ENCODE results near the gene PRDM16. TPM values are rescaled to one million over a fixed set of nuclear protein-coding genes. Genes with fewer than 3 reads are reported as not detected.

PRDM16 gene
- total RNA-seq, 4 donors from 2014 or later: 5.9 to 41.7 (median 11.2) TPM

DNA sequence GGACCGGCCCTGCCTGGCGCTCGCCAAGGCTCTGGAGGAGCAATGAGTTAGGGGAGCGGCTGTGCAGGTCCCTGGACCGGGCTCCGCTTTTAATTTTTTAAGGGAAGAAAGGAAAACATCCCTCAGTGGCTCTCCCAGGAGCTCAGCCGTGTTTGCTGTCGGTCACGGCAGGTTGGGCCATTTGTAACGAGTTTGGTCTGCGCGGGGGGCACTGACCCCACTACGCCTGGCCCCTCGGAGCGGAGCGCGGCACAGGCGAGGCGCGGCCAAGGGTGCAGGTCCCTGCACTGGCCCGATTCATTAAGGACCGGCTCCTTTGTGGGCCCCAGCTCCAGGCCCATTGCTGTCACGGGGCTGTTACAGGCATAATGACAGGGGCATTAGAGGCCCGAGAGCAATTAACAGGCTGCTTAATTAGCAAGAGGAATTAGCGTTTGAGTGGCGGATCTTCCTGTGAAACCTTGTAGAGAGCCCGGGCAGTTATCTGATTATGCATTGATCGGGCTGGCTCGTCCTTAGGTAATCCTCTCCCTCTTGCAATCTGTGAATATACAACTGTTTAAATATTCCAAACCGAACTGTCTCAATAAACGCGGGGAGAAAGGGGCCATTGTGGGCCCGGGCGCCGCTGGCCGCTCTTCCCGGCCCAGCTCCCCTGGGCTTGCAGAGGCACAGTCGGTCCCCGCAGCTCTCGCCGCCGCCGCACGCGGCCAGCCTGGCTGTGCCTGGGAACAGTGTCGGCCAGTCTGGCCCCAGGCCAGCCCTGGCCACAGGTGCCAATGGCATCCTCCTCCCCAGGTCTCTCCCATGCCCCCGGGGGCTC lies 56.8 kb downstream of the PRDM16 start:
- no peak for DNase-seq (ENCODE audit: low spot score in 2 of 2)
- H3K4me3 ChIP-seq: no peak overlapping the region
- peak overlapping the region; percentile 58 to 94 (median 74) for H3K27ac ChIP-seq
- peaks cover 0 to 97% (median 44%) of the 10 kb centered on the region in 4 donors for H3K4me1 ChIP-seq
- 63 to 79% methylated on average over 46 to 47 of the region's 47 CpGs for WGBS, 2 donors
- no peaks in the 10 kb centered on the region for H3K27me3 ChIP-seq
- no peaks in the 10 kb centered on the region for H3K9me3 ChIP-seq
- no peaks in the 10 kb centered on the region for H3K36me3 ChIP-seq
- TF ChIP-seq, protein P1, sequence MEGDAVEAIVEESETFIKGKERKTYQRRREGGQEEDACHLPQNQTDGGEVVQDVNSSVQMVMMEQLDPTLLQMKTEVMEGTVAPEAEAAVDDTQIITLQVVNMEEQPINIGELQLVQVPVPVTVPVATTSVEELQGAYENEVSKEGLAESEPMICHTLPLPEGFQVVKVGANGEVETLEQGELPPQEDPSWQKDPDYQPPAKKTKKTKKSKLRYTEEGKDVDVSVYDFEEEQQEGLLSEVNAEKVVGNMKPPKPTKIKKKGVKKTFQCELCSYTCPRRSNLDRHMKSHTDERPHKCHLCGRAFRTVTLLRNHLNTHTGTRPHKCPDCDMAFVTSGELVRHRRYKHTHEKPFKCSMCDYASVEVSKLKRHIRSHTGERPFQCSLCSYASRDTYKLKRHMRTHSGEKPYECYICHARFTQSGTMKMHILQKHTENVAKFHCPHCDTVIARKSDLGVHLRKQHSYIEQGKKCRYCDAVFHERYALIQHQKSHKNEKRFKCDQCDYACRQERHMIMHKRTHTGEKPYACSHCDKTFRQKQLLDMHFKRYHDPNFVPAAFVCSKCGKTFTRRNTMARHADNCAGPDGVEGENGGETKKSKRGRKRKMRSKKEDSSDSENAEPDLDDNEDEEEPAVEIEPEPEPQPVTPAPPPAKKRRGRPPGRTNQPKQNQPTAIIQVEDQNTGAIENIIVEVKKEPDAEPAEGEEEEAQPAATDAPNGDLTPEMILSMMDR (IDR thresholded peaks at IDR 0.05): no peak
- TF ChIP-seq EP300 (IDR thresholded peaks at IDR 0.05): no peak
- no peak for TF ChIP-seq POLR2A (IDR thresholded peaks at IDR 0.05)

DNA sequence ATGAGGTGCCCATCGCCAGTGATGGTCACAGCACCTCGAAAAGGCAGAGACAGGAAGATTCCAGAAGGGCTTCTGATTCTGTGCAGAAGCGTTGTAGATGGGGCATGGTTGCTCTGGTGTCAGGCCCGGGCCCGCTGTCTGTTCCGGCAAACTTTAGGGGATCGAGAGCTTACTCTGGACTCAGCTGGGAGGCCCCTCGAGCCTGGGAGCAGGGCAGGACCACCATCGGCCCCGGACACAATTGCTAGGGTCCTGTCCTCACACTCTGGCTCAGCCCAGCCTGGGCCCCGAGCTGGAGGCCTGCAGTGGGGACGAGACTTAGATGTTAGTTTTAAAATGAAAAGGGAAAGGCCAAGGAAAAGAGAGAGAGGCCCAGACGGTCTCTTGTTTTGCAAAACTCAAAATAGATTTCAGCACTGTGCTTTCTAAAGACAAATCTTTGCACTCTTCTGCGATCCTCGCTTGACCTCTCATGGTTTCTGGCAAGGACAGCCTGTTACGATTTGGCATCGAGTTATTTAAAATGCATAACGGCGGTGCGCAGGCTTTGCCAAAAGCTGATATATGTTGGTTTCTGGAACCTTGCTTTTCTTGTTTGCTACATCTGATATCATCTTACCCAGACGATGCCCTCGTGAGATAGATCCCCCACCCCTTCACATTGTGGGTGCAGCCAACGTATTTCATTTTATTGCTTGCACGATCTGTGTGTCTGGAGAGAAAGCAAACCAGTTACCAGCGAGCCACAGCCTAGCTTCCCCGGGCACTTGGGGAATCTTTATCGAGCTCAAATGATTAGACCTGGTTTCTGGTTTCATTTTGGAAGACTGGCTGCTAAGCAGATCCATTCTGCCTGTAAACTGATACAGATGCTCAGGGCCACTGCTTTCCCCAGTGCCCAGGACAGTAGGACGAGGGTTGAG lies 58.0 kb downstream of the PRDM16 start:
- Histone ChIP-seq H3K27me3 (no peaks in the 10 kb centered on the region), H3K4me3 (peak overlapping the region in 2 of 4 donors; percentile 2 to 8), H3K9me3 (no peaks in the 10 kb centered on the region), H3K4me1 (peaks cover 0 to 100% (median 45%) of the 10 kb centered on the region in 4 donors), H3K36me3 (no peaks in the 10 kb centered on the region), H3K27ac (peak overlapping the region; percentile 58 to 94 (median 87))
- TF ChIP-seq POLR2A (IDR thresholded peaks at IDR 0.05) (no peak), EP300 (IDR thresholded peaks at IDR 0.05) (no peak)
- TF ChIP-seq, protein P1 (IDR thresholded peaks at IDR 0.05): no peak
- WGBS, 2 donors: 34 to 40% methylated on average over 25 to 28 of the region's 28 CpGs
- no peak for DNase-seq (ENCODE audit: low spot score in 2 of 2)

DNA sequence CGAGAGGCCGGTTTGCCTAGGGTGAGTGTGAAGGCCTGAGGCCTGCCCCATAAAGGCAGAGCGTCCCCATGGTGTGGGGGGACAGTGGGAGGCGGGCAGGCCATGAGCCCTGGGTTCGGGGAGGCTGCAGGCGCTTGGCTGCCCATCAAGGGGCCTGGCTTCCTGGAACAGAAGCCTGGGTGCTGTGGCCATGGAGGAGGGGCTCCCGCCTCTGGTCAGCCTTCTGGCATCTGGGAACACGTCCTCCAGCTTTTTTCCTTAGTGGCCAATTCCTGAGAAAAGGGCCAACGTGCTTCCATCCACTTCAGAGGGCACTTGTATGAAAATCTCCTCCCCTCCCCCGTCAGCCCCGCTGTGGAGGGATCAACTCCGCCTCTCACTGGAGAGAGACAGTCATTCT lies 58.7 kb downstream of the PRDM16 start:
- Histone ChIP-seq H3K4me3 (peak overlapping the region in 2 of 4 donors; percentile 2 to 8), H3K27me3 (no peaks in the 10 kb centered on the region), H3K36me3 (no peaks in the 10 kb centered on the region), H3K4me1 (peaks cover 0 to 99% (median 45%) of the 10 kb centered on the region in 4 donors), H3K9me3 (no peaks in the 10 kb centered on the region), H3K27ac (peak overlapping the region; percentile 58 to 94 (median 87))
- WGBS, 2 donors: 40 to 53% methylated on average over 10 to 12 of the region's 12 CpGs
- no peak for DNase-seq (ENCODE audit: low spot score in 2 of 2)
- TF ChIP-seq POLR2A (IDR thresholded peaks at IDR 0.05): no peak
- TF ChIP-seq EP300 (IDR thresholded peaks at IDR 0.05): peak in 1 of 2 donors; percentile 35

DNA sequence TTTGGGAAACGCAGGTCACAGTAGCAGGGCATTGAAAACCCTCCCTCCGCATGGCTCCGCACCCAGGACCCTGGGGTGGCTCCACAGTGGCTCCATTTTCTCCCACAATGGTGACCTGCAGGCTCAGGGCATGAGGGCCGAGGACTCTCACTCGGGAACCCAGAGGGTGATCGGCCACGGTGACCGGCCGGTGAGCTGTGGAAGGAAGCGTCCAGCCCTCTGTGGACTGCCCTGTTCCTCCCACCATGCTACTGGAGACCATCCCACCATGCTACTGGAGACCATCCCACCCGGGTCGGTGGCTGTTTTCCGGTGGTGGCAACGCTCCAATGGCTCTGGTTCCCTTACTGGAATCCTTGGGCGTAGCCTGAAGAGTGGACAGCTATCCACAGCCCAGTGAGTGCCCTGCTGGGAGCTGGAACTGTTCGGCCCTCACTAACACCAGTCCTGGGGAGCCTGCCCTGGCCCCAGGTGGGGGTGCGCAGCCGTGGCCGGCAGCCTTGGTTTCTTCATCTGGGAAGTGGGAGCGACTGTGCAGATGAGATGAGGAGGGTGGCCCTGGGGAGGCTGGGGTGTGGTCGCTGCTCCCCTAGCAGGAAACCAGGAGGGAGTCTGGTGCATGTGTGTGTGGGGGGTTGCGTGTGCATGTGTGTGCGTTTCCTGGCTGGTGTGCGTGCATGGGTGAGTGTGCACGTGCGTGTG lies 59.6 kb downstream of the PRDM16 start:
- H3K4me1 ChIP-seq: peaks cover 0 to 99% (median 46%) of the 10 kb centered on the region in 4 donors
- H3K4me3 ChIP-seq: no peak overlapping the region
- TF ChIP-seq POLR2A (IDR thresholded peaks at IDR 0.05): no peak
- TF ChIP-seq EP300 (IDR thresholded peaks at IDR 0.05): no peak
- TF ChIP-seq, protein P1 (IDR thresholded peaks at IDR 0.05): no peak
- peak overlapping the region; percentile 58 to 94 (median 87) for H3K27ac ChIP-seq
- WGBS, 2 donors: 52 to 71% methylated on average over 13 to 26 of the region's 26 CpGs
- no peaks in the 10 kb centered on the region for H3K9me3 ChIP-seq
- no peak for DNase-seq (ENCODE audit: low spot score in 2 of 2)
- H3K27me3 ChIP-seq: no peaks in the 10 kb centered on the region
- H3K36me3 ChIP-seq: no peaks in the 10 kb centered on the region

DNA sequence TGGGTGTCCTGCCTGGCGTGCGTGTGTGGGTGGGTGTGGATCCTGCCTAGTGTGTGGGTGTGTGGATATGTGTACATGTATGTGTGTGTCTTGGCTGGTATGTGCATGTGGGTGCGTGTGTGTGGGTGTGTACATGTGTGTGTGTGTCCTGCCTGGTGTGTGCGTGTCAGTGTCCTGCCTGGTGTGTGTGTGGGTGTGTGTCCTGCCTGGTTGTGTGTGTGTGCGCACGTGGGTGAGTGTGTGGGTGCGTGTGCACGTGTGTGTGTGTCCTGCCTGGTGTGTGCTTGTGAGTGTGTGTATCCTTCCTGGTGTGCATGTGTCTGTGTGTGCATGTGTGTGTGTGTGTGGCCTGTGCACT lies 60.1 kb downstream of the PRDM16 start:
- Histone ChIP-seq H3K4me1 (peaks cover 0 to 99% (median 47%) of the 10 kb centered on the region in 4 donors), H3K36me3 (no peaks in the 10 kb centered on the region), H3K9me3 (no peaks in the 10 kb centered on the region), H3K27ac (peak overlapping the region; percentile 53 to 94 (median 87)), H3K4me3 (no peak overlapping the region), H3K27me3 (no peaks in the 10 kb centered on the region)
- no peak for TF ChIP-seq POLR2A (IDR thresholded peaks at IDR 0.05)
- TF ChIP-seq, protein P1 (IDR thresholded peaks at IDR 0.05): no peak
- 71 to 82% methylated on average over 7 to 8 of the region's 8 CpGs for WGBS, 2 donors
- no peak for DNase-seq (ENCODE audit: low spot score in 2 of 2)
